Smooth muscle cell of the coronary artery (primary cell): ENCODE measurements around the gene PADI6. TPM values are rescaled to one million over a fixed set of nuclear protein-coding genes. Genes with fewer than 3 reads are reported as not detected.

Experiments
- total RNA-seq: library from RNA; depleted of rRNA; stranded (reverse); fragments of >200 nt; gene quantifications from 2 replicates; pipeline ENCODE4 v1.2.3, GENCODE V29; 2014; ENCODE audit warnings: low replicate concordance

The PADI6 gene
- total RNA-seq: not detected in 2 replicates

DNA sequence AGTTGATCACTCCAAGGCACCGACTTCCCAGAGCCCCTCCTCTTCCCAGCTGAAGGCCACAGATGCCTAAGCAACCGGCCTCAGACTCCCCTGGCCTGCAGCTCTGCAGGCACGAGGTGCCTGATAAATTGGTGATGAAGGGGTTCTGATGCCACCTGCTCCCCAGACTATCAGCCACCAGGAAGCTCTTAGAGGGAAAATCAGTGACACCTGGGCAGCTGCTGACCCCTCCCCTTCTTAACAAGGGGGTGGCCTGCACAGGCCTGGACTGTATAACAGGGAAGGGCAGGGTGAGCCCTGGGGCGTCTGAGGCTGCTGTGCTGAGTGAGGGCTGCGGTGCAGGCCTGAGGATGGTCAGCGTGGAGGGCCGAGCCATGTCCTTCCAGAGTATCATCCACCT lies at the start of gene PADI6:
TSS of gene PADI6 (plus strand) at position 301 of the 400 bp plus-strand sequence. CDS start at position 351, 50 bp downstream.

DNA sequence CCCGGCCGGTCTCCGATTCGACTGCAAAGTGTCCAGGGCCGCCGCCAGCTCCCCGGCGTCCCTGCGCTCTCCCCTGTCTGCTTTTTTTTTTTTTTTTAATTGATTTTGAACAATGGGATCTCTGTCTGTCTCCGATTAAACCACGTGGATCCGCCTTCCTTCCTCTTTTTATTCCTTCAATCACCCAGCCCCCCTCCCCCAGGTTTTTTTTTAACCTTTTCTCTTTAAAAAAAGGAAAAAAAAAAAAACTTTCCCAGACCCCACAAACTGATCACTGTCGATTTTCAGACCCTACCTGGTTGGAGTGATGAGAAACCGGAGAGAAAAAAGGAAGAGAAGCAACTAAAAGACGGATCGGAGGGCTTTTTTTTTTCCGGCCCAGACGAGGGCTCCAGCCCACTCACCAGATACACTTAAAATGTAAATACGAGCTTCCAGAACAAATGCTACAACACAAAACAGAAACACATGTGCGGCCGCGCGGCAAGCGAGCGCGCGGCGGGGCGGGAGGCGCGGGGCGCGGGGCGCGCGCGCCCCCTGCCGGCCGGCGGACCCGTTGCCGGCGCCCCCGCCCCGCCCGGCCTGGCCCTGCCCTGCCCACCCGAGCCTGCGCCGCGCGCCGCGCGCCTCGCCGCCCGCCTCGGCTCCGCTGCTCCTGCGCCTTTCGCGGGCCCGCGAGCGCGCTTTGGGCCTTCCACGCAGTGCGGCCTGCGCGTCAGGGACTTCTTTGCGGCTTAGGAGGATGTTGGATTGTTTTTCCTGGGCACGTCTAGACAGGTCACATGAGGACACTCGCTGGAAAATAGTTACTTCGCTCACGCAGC lies 67.5 kb downstream of the PADI6 start, which contains the start of gene RCC2:
TSS of gene RCC2 (minus strand) at position 428 of the 824 bp plus-strand sequence. CDS start 1,163 bp downstream, outside the sequence.

Other genes starting within 250 kb of the PADI6 start
- gene PADI1, start 167.1 kb upstream of the PADI6 start, total RNA-seq: 0.30 TPM in 1 of 2 replicates, not detected in the other
- gene PADI3, start 123.1 kb upstream of the PADI6 start, total RNA-seq: not detected in 2 replicates
- not detected in 2 replicates for gene PADI4, start 64.0 kb upstream of the PADI6 start, total RNA-seq
- gene RCC2, start 67.5 kb downstream of the PADI6 start, total RNA-seq: 50.3 and 52.9 TPM in 2 replicates
- gene ARHGEF10L, start 167.5 kb downstream of the PADI6 start, total RNA-seq: 17.4 and 25.3 TPM in 2 replicates